Tibial artery (tissue), 4 donors: ENCODE data around the gene CNTNAP3.
"Not testable (repeated sequence)": the region's sequence is repeated elsewhere in the genome, so short reads cannot be mapped to it uniquely, and the experiment has no call there.

Source experiments
- DNase-seq, 2 donors: peaks; one replicate each; pipeline ENCODE4 v3.0.0-alpha.2; 2019
- H3K27ac ChIP-seq, 2 donors: fragments of 200-600 bp; sonication (generic) in 1 of 2; 1 replicate in 1 of 2; 2 replicates in 1 of 2; pipeline ENCODE4 v1.5.1; 2018 to 2019; ENCODE audit warnings: mild to moderate bottlenecking in 1 of 2
- H3K27me3 ChIP-seq, 2 donors: fragments of 200-600 bp; sonication (generic) in 1 of 2; one replicate each; pipeline versions ENCODE4 v1.5.1 to v1.6.0; 2016 to 2019
- H3K36me3 ChIP-seq, 3 donors: fragments of 200-600 bp; sonication (generic) in 2 of 3; one replicate each; pipeline ENCODE4 v1.5.1; 2016 to 2019; ENCODE audit warnings: mild to moderate bottlenecking in 2 of 3
- H3K4me1 ChIP-seq, 4 donors: fragments of 200-600 bp; sonication (generic) in 2 of 4; 1 replicate in 3 of 4; 2 replicates in 1 of 4; pipeline ENCODE4 v1.5.1; 2016 to 2019
- H3K4me3 ChIP-seq, 2 donors: fragments of 200-600 bp; sonication (generic) in 1 of 2; 1 replicate in 1 of 2; 2 replicates in 1 of 2; pipeline ENCODE4 v1.5.1; 2018 to 2019; ENCODE audit warnings: mild to moderate bottlenecking in 2 of 2
- H3K9me3 ChIP-seq, 3 donors: fragments of 200-600 bp; sonication (generic) in 1 of 3; one replicate each; pipeline ENCODE4 v1.5.1; 2016 to 2019
- intact Hi-C: fragments of 100-400 bp; cut with DNase I; formaldehyde crosslinking; loops from one replicate; pipeline ENCODE4 v1.15.0; 2023; ENCODE audit warnings: low total_unique reads

Gene CNTNAP3

GRCh38 chr9:39039148-39039547, 248.8 kb downstream of the CNTNAP3 start:
- H3K4me3 ChIP-seq, intact Hi-C loops, DNase-seq, H3K27ac ChIP-seq, H3K9me3 ChIP-seq, H3K36me3 ChIP-seq, H3K4me1 ChIP-seq, H3K27me3 ChIP-seq: not testable (repeated sequence)

GRCh38 chr9:39038221-39038620, 249.7 kb downstream of the CNTNAP3 start:
- H3K27me3 ChIP-seq, H3K4me1 ChIP-seq, H3K9me3 ChIP-seq, DNase-seq, intact Hi-C loops, H3K27ac ChIP-seq, H3K4me3 ChIP-seq, H3K36me3 ChIP-seq: not testable (repeated sequence)

GRCh38 chr9:39033849-39034248, 254.1 kb downstream of the CNTNAP3 start:
- H3K4me1 ChIP-seq, H3K27ac ChIP-seq, intact Hi-C loops, H3K36me3 ChIP-seq, DNase-seq, H3K4me3 ChIP-seq, H3K27me3 ChIP-seq, H3K9me3 ChIP-seq: not testable (repeated sequence)

GRCh38 chr9:39030204-39031019, 257.6 kb downstream of the CNTNAP3 start:
- H3K27me3 ChIP-seq, H3K36me3 ChIP-seq, intact Hi-C loops, H3K27ac ChIP-seq, H3K4me1 ChIP-seq, H3K4me3 ChIP-seq, H3K9me3 ChIP-seq, DNase-seq: not testable (repeated sequence)

- H3K27ac ChIP-seq, H3K9me3 ChIP-seq, H3K4me1 ChIP-seq, H3K4me3 ChIP-seq, DNase-seq, H3K36me3 ChIP-seq, intact Hi-C loops, H3K27me3 ChIP-seq: not testable (repeated sequence)
Observed at GRCh38 chr9:39028855-39029254, 259.1 kb downstream of the CNTNAP3 start.

GRCh38 chr9:39028168-39028567, 259.8 kb downstream of the CNTNAP3 start:
- intact Hi-C loops, DNase-seq, H3K27me3 ChIP-seq: not testable (repeated sequence)

GRCh38 chr9:39025911-39026588, 261.9 kb downstream of the CNTNAP3 start:
- H3K27ac ChIP-seq, H3K36me3 ChIP-seq, H3K4me3 ChIP-seq, H3K4me1 ChIP-seq, DNase-seq, intact Hi-C loops, H3K9me3 ChIP-seq, H3K27me3 ChIP-seq: not testable (repeated sequence)

More at GRCh38 chr9:39028168-39028567, 259.8 kb downstream of the CNTNAP3 start:
- H3K9me3 ChIP-seq, H3K4me1 ChIP-seq, H3K27ac ChIP-seq, H3K4me3 ChIP-seq, H3K36me3 ChIP-seq: not testable (repeated sequence)
